Skin of body (tissue), 2 donors: ENCODE results near the gene PRDM12. TPM values are rescaled to one million over a fixed set of nuclear protein-coding genes. Genes with fewer than 3 reads are reported as not detected.

Source experiments
- DNase-seq: peaks from one replicate; lab custom pipeline; 2025; lab: John Stamatoyannopoulos, UW
- total RNA-seq: library from RNA; depleted of rRNA; stranded (reverse); fragments of >200 nt; gene quantifications from one replicate; pipeline ENCODE4 v1.2.3, GENCODE V29; 2014

Gene PRDM12
- total RNA-seq, 1 donor from 2014 or later = not detected

DNA sequence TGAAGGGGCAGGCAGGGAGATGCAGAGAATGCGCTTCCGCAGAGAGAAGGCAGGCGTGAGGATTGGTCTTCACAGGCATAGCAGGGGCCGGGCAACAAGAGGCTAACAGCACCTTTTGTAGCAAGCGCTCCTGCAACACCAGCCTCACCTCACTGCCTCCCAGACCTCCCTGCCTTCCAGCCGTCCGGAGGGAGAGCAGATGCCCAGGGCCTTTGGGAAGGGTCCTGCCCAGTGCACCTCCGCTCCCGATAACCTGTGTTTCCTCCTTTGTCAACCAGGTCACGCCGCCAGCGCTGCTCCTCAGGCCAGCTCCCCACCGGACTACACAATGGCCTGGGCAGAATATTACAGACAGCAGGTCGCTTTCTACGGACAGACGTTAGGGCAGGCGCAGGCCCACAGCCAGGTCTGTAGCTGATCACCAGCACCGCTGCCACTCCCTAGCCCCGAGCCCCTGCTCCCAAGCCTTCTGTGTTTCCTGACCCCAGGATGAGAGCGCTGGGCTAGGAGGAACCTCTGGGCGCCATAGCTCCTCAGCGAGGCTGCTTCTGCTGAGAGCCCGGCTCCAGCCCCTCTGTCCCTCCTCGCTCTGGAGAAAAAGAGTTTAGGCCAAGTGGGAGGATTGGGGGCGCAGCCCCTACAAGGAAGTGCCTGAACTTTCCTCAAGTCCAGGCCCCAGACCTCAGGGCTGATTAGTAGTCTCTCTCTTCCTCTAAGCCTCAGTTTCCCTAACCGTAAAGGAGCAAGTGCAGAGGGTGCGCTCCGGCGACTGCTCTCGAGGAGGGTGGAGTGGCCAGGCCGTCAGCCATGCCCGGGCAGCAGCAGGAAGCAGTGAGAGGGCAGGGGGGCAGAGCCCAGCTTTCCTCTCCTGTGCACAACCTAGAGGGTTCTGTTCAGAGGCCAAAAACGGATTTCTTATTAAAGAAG, 28.4 kb upstream of the PRDM12 start:
- DNase-seq = no peak

DNA sequence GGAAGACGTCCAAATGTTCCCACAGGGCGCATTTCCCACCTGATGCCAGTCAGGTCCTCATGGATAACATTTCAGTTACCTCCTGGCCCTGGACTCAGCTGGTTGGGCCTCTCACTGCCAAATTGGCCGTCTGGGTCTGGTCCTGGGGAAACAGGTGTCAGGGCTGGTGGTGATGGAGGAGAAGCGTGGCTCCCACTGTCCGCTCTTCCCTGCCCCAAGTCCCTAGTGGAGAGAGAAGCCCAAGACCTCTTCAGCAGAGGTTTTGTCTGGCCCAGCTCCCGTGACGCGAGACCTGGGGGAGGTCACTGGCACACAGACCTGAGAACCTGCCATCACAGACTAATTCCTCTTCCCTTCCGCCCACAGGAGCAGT, 27.8 kb upstream of the PRDM12 start:
- no peak for DNase-seq

- no peak for DNase-seq
Observed at GRCh38 chr9:130638284-130639123, 25.9 kb upstream of the PRDM12 start.

DNA sequence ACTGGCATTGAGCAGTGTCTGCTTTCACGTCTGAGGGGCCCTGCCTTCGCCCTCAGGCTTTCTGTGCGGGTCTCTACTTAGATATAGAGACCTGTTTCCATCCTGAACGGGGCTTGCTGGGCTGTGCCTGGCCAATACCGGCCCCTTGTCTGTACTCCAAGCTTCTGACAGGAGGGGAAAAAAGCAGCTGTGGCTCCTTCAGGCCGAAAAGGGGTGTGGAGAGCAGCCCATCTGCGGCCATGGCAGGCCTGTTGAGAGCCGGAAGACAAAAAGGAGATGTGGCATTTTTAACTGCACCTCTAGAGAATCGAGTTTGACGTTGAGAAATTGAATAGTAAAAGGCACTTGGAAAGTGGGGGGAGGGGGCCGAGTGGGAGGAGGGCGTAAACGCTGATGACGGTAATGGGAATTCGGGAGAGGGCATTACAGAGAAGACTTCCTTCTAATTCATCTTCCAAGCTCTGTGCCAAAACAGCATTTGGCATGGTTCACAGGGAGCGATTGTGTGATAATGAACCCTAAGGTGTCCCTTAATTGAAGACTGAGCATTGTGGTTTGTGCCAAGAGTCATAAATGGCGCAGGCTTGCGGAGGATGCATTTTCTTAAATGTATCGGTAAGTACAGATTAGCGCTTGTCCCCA, 25.1 kb upstream of the PRDM12 start:
- DNase-seq = no peak

DNA sequence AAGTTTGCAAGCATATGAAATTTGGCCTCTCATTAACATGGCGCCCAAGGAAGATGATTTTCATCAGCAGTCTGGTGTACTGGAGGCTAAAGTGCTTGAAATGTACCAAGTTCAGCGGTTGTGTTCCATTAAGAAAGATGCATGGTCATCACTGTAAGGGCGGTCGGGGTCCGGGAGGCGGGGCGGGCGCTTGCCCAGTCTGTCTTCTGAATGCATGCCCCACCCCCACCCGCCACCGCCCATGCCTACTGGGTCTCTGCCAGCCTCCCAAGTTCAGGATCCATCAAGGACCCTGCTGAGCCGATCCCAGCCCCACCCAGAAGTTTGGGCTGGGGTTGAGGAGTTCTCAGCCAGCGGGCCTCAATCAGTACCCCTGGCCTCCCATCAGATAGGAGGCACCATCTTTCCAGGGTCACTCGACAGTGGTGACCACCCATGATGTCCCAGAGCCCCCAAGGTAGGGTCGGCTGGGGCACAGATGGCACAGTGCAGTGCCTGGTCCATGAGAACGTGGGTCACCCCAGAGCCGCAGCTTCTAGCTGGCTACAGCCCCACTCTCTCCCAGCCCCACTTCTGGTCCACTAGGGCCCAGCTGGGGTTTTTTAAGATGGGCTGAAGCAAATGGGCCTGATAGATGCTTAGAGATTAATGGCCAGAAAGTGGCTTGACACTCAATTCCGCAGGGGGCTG, 24.4 kb upstream of the PRDM12 start:
- DNase-seq = no peak

GRCh38 chr9:130640681-130641080, 23.7 kb upstream of the PRDM12 start:
- DNase-seq = no peak

DNA sequence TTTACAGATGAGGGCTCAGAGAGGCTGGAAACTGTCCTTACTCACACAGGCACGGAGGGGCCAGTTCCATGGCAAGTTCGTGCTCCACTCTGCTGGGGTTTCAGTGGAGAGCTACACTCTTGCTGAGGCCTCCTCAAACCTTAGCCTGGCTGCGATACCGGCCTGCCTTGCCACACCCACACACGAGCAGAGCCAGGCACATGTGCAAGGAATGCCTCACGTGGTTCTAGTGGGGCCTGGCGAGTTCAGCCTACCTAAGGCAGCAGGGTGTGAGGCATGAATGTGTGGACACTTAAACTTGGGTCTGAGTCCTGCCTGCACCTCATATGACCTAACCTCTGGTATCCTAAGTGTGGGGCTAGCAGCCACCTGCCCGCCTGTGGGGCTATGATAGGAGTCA, 21.5 kb upstream of the PRDM12 start:
- DNase-seq = no peak

- DNase-seq = no peak
Observed at GRCh38 chr9:130651221-130651620, 13.2 kb upstream of the PRDM12 start.

GRCh38 chr9:130651752-130652151, 12.6 kb upstream of the PRDM12 start:
- DNase-seq = no peak

DNA sequence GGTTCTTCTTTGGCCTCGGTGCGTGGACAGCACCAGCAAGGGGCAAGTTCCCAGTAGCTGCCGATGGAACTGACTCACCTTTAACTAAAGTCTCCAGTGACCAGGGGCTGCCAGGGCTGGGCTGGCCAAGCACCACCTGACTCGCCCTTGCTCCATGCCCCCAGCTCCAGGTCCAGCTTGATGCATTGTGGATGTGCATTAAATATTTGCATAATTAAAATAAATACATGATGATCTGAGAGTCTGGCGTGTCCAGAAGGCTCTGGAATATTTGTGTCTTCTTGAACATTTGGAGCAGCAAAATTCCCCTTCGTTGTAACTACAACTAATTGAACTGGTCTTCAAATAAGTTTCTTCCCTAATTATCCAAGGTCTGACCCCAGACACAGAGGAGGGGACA, 9.5 kb upstream of the PRDM12 start:
- no peak for DNase-seq

GRCh38 chr9:130658893-130659698, 5.3 kb upstream of the PRDM12 start:
- no peak for DNase-seq

DNA sequence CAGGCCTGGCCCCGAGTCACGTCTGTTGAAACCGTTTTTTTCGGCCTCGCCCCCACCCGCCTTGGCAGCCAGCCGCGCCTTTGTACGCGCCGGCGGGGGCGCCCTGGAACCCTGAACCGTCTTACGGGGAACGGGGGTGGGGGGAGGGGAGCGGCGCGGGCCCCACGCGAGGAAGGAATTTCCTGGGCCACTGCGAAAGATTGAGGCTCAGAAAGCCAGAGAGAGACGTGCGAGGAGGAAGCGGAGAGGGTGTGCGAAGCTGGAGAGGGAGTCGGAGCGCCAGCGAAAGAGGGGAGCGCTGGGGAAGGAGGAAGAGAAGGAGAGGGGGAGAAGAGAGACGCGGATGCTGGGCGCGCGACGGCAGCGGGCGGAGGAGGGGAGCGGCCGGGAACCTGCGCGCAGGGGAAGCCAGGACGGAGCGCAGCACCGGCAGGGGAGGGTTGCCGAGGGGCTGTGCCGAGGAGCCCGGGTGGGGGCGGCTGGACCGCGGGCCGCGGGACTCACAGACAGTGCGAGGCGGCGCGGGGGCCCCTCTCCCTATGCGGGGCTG, 4.6 kb upstream of the PRDM12 start:
- DNase-seq = no peak

- DNase-seq = no peak
Observed at GRCh38 chr9:130660326-130660682, 4.1 kb upstream of the PRDM12 start.

- no peak for DNase-seq
Observed at GRCh38 chr9:130660683-130661450, 3.5 kb upstream of the PRDM12 start.

GRCh38 chr9:130661451-130662098, 2.8 kb upstream of the PRDM12 start:
- no peak for DNase-seq

GRCh38 chr9:130662099-130662969, 2.1 kb upstream of the PRDM12 start:
- no peak for DNase-seq

- DNase-seq = no peak
Observed at GRCh38 chr9:130662970-130663257, 1.5 kb upstream of the PRDM12 start.

DNA sequence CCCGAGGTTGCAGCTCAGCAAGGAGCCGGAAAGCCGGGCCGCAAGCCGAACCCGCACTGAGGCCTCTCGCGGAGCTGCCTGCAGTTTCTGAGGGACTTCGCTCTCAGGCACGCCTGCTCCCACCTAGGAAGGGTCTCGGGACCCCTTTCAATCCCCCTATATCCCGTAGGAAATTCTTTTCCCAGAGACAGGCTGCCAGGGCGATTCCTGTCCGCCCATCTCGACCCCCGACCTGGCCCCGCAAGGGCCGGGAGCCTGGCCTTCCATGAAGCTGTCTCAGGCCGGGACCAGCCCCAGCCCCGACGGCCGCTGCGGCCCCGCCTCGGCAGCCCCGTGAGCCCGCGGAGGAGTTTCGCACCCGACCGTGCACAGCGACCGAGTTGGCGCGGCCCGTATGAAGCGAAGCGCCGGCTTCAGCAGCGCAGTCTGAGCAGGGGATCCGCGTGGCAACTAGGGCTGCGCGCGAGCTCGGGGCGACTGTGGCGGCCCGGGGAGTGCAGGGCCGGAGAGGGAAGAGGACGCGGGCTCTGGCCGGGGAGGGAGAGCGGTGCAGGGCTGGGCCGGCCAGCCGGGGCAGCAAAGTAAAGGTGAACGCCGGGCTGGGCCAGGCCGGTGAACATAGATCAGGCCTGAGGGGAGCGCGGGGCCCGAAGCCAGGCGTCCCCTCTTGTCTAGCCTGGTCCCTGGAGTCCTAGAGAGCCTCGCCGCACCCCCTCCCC, 977 bp upstream of the PRDM12 start:
- no peak for DNase-seq
